ENCODE data around the gene STAT5B.

GRCh38 chr17:42241871-42242270, 34.3 kb downstream of the STAT5B start:
- TF ChIP-seq, protein P1, sequence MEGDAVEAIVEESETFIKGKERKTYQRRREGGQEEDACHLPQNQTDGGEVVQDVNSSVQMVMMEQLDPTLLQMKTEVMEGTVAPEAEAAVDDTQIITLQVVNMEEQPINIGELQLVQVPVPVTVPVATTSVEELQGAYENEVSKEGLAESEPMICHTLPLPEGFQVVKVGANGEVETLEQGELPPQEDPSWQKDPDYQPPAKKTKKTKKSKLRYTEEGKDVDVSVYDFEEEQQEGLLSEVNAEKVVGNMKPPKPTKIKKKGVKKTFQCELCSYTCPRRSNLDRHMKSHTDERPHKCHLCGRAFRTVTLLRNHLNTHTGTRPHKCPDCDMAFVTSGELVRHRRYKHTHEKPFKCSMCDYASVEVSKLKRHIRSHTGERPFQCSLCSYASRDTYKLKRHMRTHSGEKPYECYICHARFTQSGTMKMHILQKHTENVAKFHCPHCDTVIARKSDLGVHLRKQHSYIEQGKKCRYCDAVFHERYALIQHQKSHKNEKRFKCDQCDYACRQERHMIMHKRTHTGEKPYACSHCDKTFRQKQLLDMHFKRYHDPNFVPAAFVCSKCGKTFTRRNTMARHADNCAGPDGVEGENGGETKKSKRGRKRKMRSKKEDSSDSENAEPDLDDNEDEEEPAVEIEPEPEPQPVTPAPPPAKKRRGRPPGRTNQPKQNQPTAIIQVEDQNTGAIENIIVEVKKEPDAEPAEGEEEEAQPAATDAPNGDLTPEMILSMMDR (IDR thresholded peaks at IDR 0.05) = no peak
- no peak for TF ChIP-seq POLR2A (IDR thresholded peaks at IDR 0.05)
